GM18505 (cell line): Measurements from ENCODE around the gene DDO.

Experiments used
- ATAC-seq: cut with Tn5 transposase; IDR thresholded peaks from one replicate; pipeline ENCODE4 v1.9.1; 2021; ENCODE audit not compliant: unreplicated experiment
- POLR2A ChIP-seq: IDR thresholded peaks from 4 replicates; pipeline ENCODE4 v1.6.1; 2011; ENCODE audit warnings: borderline replicate concordance; ENCODE audit not compliant: insufficient read depth, insufficient read length; ENCODE audit errors: extremely low read depth

DDO gene

GRCh38 chr6:110434961-110435602, 19.7 kb upstream of the DDO start:
- TF ChIP-seq POLR2A: no peak
- ATAC-seq: no peak

- ATAC-seq: no peak
- no peak for TF ChIP-seq POLR2A
These were observed 17.0 kb upstream of the DDO start for GRCh38 chr6:110432285-110432900.

- TF ChIP-seq POLR2A: no peak
- no peak for ATAC-seq
These were observed 15.4 kb upstream of the DDO start for GRCh38 chr6:110430741-110431140.

GRCh38 chr6:110430236-110430635, 14.9 kb upstream of the DDO start:
- TF ChIP-seq POLR2A: no peak
- no peak for ATAC-seq

- TF ChIP-seq POLR2A: no peak
- no peak for ATAC-seq
These were observed 12.8 kb upstream of the DDO start for GRCh38 chr6:110428153-110428552.

GRCh38 chr6:110425816-110426215, 10.4 kb upstream of the DDO start:
- no peak for TF ChIP-seq POLR2A
- ATAC-seq: no peak

- ATAC-seq: no peak
- no peak for TF ChIP-seq POLR2A
These were observed 7.1 kb upstream of the DDO start for GRCh38 chr6:110422444-110422822.

- no peak for ATAC-seq
- no peak for TF ChIP-seq POLR2A
These were observed 6.5 kb upstream of the DDO start for GRCh38 chr6:110421749-110422443.

GRCh38 chr6:110419028-110419739, 3.8 kb upstream of the DDO start:
- no peak for TF ChIP-seq POLR2A
- no peak for ATAC-seq

- no peak for TF ChIP-seq POLR2A
- no peak for ATAC-seq
These were observed 3.2 kb upstream of the DDO start for GRCh38 chr6:110418594-110418993.

GRCh38 chr6:110414669-110415068, 706 bp downstream of the DDO start:
- ATAC-seq: no peak
- no peak for TF ChIP-seq POLR2A

- no peak for ATAC-seq
- TF ChIP-seq POLR2A: no peak
These were observed 3.0 kb downstream of the DDO start for GRCh38 chr6:110412360-110412759.

- ATAC-seq: no peak
These were observed 4.9 kb downstream of the DDO start for GRCh38 chr6:110410511-110410910.

GRCh38 chr6:110409794-110410193, 5.6 kb downstream of the DDO start:
- no peak for ATAC-seq
- no peak for TF ChIP-seq POLR2A

More at GRCh38 chr6:110410511-110410910, 4.9 kb downstream of the DDO start:
- no peak for TF ChIP-seq POLR2A

- no peak for ATAC-seq
- no peak for TF ChIP-seq POLR2A
These were observed 6.5 kb downstream of the DDO start for GRCh38 chr6:110408901-110409300.
